Measurements from ENCODE around the gene MACROD2. TPM values are rescaled to one million over a fixed set of nuclear protein-coding genes. Genes with fewer than 3 reads are reported as not detected.

MACROD2 gene
- total RNA-seq, 1 donor from 2014 or later, result 0.23 TPM

- no peak overlapping the region for H3K4me3 ChIP-seq (ENCODE audit: low read depth, low read length)
- DNase-seq (ENCODE audit: low read depth), result no peak
- TF ChIP-seq CTCF (conservative IDR thresholded peaks at IDR 0.05; ENCODE audit: low read depth, low read length), result no peak
Measured at GRCh38 chr20:15593081-15593480, 1597.8 kb downstream of the MACROD2 start.

GRCh38 chr20:15594158-15594695 is 1598.9 kb downstream of the MACROD2 start:
- no peak for DNase-seq (ENCODE audit: low read depth)
- H3K4me3 ChIP-seq (ENCODE audit: low read depth, low read length), result no peak overlapping the region
- no peak for TF ChIP-seq CTCF (conservative IDR thresholded peaks at IDR 0.05; ENCODE audit: low read depth, low read length)

- no peak for DNase-seq (ENCODE audit: low read depth)
- H3K4me3 ChIP-seq (ENCODE audit: low read depth, low read length), result no peak overlapping the region
- TF ChIP-seq CTCF (conservative IDR thresholded peaks at IDR 0.05; ENCODE audit: low read depth, low read length), result no peak
Measured at GRCh38 chr20:15596220-15596890, 1601.0 kb downstream of the MACROD2 start.

GRCh38 chr20:15597306-15597705 is 1602.0 kb downstream of the MACROD2 start:
- TF ChIP-seq CTCF (conservative IDR thresholded peaks at IDR 0.05; ENCODE audit: low read depth, low read length), result no peak
- DNase-seq (ENCODE audit: low read depth), result no peak
- no peak overlapping the region for H3K4me3 ChIP-seq (ENCODE audit: low read depth, low read length)

GRCh38 chr20:15599961-15600360 is 1604.6 kb downstream of the MACROD2 start:
- DNase-seq (ENCODE audit: low read depth), result no peak
- no peak overlapping the region for H3K4me3 ChIP-seq (ENCODE audit: low read depth, low read length)
- TF ChIP-seq CTCF (conservative IDR thresholded peaks at IDR 0.05; ENCODE audit: low read depth, low read length), result no peak

- no peak overlapping the region for H3K4me3 ChIP-seq (ENCODE audit: low read depth, low read length)
- no peak for TF ChIP-seq CTCF (conservative IDR thresholded peaks at IDR 0.05; ENCODE audit: low read depth, low read length)
- DNase-seq (ENCODE audit: low read depth), result no peak
Measured at GRCh38 chr20:15600565-15600964, 1605.2 kb downstream of the MACROD2 start.

- DNase-seq (ENCODE audit: low read depth), result no peak
- TF ChIP-seq CTCF (conservative IDR thresholded peaks at IDR 0.05; ENCODE audit: low read depth, low read length), result no peak
- H3K4me3 ChIP-seq (ENCODE audit: low read depth, low read length), result no peak overlapping the region
Measured at GRCh38 chr20:15603506-15603905, 1608.2 kb downstream of the MACROD2 start.

Data from epithelial cell of proximal tubule (primary cell).